Glutamatergic neuron (in vitro differentiated cells): Measurements from ENCODE around the gene TMPRSS3. TPM values are rescaled to one million over a fixed set of nuclear protein-coding genes. Genes with fewer than 3 reads are reported as not detected.
A peak's percentile ranks its signal among the peaks of the same experiment; 100 is the strongest.

Experiments used
- DNase-seq: peaks from one replicate; pipeline ENCODE4 v3.0.0; 2022
- H3K27ac Mint-ChIP-seq: one replicate; pipeline ENCODE4 v1.8.0; 2020; ENCODE audit warnings: mild to moderate bottlenecking, mixed read lengths, inconsistent platforms; ENCODE audit not compliant: unreplicated experiment
- H3K27me3 Mint-ChIP-seq: one replicate; pipeline ENCODE4 v1.8.0; 2020; ENCODE audit warnings: mild to moderate bottlenecking, moderate library complexity, mixed read lengths, inconsistent platforms; ENCODE audit not compliant: unreplicated experiment
- H3K36me3 Mint-ChIP-seq: one replicate; pipeline ENCODE4 v1.8.0; 2020; ENCODE audit warnings: mild to moderate bottlenecking, mixed read lengths, inconsistent platforms; ENCODE audit not compliant: unreplicated experiment
- H3K4me1 Mint-ChIP-seq: one replicate; pipeline ENCODE4 v1.8.0; 2020; ENCODE audit warnings: mild to moderate bottlenecking, low read depth, mixed read lengths, inconsistent platforms; ENCODE audit not compliant: unreplicated experiment
- H3K4me3 Mint-ChIP-seq: one replicate; pipeline ENCODE4 v1.8.0; 2020; ENCODE audit warnings: mild to moderate bottlenecking, mixed read lengths, inconsistent platforms; ENCODE audit not compliant: unreplicated experiment
- H3K9me3 Mint-ChIP-seq: one replicate; pipeline ENCODE4 v1.8.0; 2020; ENCODE audit warnings: mild to moderate bottlenecking, moderate library complexity, mixed read lengths, inconsistent platforms; ENCODE audit not compliant: unreplicated experiment
- CTCF ChIP-seq: fragments of 200-600 bp; sonication (generic); IDR thresholded peaks from one replicate; pipeline ENCODE4 v1.5.0; 2021; ENCODE audit not compliant: partially characterized antibody, unreplicated experiment
- total RNA-seq: library from RNA; stranded (reverse); fragmentation: NEBNext Ultra II Directional; extraction: Animal tissue kit (Norgen Biotek cat#: 25700); gene quantifications from one replicate; pipeline ENCODE4 v1.2.1, GENCODE V29; 2021; ENCODE audit not compliant: unreplicated experiment

Gene TMPRSS3
- total RNA-seq, 1 donor from 2014 or later, result 0.71 TPM

- H3K9me3 Mint-ChIP-seq, result peaks cover 7% of the 10 kb centered on the region
- DNase-seq, result peak; percentile 8
- TF ChIP-seq CTCF, result no peak
- peaks cover 15% of the 10 kb centered on the region for H3K4me1 Mint-ChIP-seq
- H3K27me3 Mint-ChIP-seq, result peaks cover 3% of the 10 kb centered on the region
- H3K27ac Mint-ChIP-seq, result peak overlapping the region; percentile 53
- no peak overlapping the region for H3K4me3 Mint-ChIP-seq
- no peaks in the 10 kb centered on the region for H3K36me3 Mint-ChIP-seq
Measured at GRCh38 chr21:42367367-42368165, 28.3 kb downstream of the TMPRSS3 start.

GRCh38 chr21:42366292-42367010 lies 29.4 kb downstream of the TMPRSS3 start, which contains the start of gene TFF1:
TFF1 (minus strand) TSS chr21:42366535; CDS start chr21:42366495, 40 bp downstream.
- H3K9me3 Mint-ChIP-seq, result peaks cover 9% of the 10 kb centered on the region
- H3K4me1 Mint-ChIP-seq, result peaks cover 22% of the 10 kb centered on the region
- H3K27me3 Mint-ChIP-seq, result peaks cover 5% of the 10 kb centered on the region
- H3K36me3 Mint-ChIP-seq, result no peaks in the 10 kb centered on the region
- H3K27ac Mint-ChIP-seq, result peak within 1 kb of the TSS; percentile 52
- DNase-seq, result peak; percentile 2
- TF ChIP-seq CTCF, result no peak
- no peak within 1 kb of the TSS for H3K4me3 Mint-ChIP-seq

GRCh38 chr21:42365770-42366169 lies 30.1 kb downstream of the TMPRSS3 start:
- Mint-ChIP-seq H3K9me3 (peaks cover 11% of the 10 kb centered on the region), H3K4me1 (peaks cover 29% of the 10 kb centered on the region), H3K4me3 (no peak overlapping the region), H3K27ac (no peak overlapping the region), H3K36me3 (no peaks in the 10 kb centered on the region), H3K27me3 (peaks cover 5% of the 10 kb centered on the region)
- no peak for TF ChIP-seq CTCF
- no peak for DNase-seq

GRCh38 chr21:42364304-42364865 lies 31.5 kb downstream of the TMPRSS3 start:
- Mint-ChIP-seq H3K27me3 (peaks cover 5% of the 10 kb centered on the region), H3K27ac (no peak overlapping the region), H3K4me1 (peaks cover 32% of the 10 kb centered on the region), H3K4me3 (no peak overlapping the region), H3K36me3 (no peaks in the 10 kb centered on the region), H3K9me3 (peaks cover 10% of the 10 kb centered on the region)
- no peak for TF ChIP-seq CTCF
- no peak for DNase-seq
